Uterus (tissue), 2 donors: ENCODE data around the gene FBRSL1.

Experiments used
- CTCF ChIP-seq, 4 experiments: fragments of 200-600 bp in 2 of 4; fragments of 450-650 bp in 2 of 4; sonication (generic) in 2 of 4; IDR thresholded peaks; one replicate each; pipeline ENCODE4 v1.5.1; 2016 to 2019; ENCODE audit warnings: antibody characterized with exemption in 4 of 4, mild to moderate bottlenecking in 2 of 4, moderate library complexity in 1 of 4
- POLR2A ChIP-seq, 2 donors: fragments of 450-650 bp; IDR thresholded peaks; one replicate each; pipeline ENCODE4 v1.6.1; 2016; ENCODE audit warnings: antibody characterized with exemption in 2 of 2, mild to moderate bottlenecking in 1 of 2, moderate library complexity in 1 of 2

- TF ChIP-seq CTCF (IDR thresholded peaks at IDR 0.05) (no peak), POLR2A (IDR thresholded peaks at IDR 0.05) (no peak)
Measured at GRCh38 chr12:132471858-132472255, 18.1 kb upstream of the FBRSL1 start.
